SU-DHL-6 (cell line): ENCODE measurements around the gene RNF17.

Experiments
- CTCF ChIP-seq: fragments of 200-600 bp; sonication (generic); IDR thresholded peaks from one replicate; pipeline ENCODE4 v1.5.1; 2017; ENCODE audit warnings: antibody characterized with exemption, mild to moderate bottlenecking, low read length, moderate library complexity; ENCODE audit not compliant: insufficient read depth, poor library complexity, severe bottlenecking
- EZH2phosphoT487 ChIP-seq: fragments of 200-600 bp; sonication (generic), shearing (Covaris generic); conservative IDR thresholded peaks from 2 replicates; pipeline ENCODE4 v1.6.1; 2018; ENCODE audit warnings: mild to moderate bottlenecking, antibody characterized with exemption, low read length, moderate library complexity, mixed read lengths

GRCh38 chr13:24745516-24745860, 18.5 kb upstream of the RNF17 start:
- TF ChIP-seq CTCF (no peak), EZH2phosphoT487 (no peak)
